ENCODE measurements around the gene GABARAP.

The GABARAP gene

DNA sequence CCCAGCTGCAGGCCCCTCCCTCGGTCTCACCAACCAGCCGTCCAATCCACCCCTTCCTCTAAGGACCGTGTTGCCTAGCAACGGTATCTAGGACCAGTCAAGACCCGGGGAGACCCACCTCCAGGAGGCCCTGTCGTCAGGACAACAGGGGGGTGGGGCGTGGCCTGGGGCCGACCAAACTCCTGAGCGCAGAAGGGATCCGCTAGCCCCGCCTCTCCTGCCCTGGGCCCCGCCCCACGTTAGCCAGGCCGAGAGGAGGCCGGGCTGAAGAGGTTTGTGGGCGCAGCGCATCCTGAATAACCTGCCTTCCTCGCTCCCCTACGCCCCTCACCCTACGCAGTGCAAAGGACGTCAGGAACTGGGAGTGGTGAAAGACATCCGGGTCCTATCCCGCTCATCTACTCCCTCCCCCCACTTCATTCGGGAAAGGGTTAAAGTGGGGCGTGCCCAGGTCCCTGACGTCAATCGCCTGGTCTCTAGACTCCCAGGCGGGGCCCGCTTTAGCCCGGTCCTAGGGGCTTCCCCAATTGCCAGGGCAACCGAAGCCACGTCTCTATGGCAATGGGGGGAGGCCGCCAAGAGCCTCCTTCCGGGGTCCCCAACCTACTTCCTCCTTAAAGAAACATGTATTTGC is 37.3 kb downstream of the GABARAP start:
- DNase-seq: peak; percentile 72

GRCh38 chr17:7204336-7204735 is 37.9 kb downstream of the GABARAP start:
- DNase-seq: no peak

GRCh38 chr17:7203391-7203790 is 38.9 kb downstream of the GABARAP start:
- no peak for DNase-seq

DNA sequence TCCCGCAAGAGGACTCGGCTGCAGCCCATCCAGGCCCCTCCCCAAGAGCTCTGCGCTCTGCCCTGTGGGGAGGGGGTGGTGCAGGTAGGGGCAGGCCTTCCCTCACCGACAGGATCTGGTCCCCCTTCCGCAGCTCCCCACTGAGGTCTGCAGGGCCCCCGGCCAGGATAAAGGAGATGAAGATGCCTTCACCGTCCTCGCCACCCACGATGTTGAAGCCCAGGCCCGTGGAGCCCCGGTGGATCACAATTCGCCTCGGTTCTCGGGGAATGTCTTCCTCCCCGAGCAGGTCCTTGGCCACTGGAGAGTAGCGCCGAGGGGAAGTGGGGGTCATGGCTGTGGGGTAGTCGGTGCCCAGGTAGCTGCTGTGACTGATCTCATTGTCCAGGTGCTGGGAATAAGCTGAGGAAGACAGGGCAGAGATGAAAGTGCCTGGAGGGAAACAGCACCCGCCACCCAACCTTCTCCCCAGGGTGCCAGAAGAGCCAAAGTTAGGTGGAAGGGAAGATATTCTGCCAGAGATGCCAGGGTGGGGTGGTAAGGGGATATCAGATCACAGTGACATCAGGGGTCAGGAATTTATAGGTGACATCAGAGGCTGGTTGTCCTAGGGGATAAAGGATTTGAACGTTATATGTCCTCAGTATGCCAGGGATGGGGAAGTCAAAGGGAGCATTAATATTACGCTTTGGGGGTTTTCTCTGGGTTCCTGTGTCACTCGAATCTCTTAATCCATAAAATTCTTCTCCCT is 45.4 kb downstream of the GABARAP start:
- DNase-seq: no peak

- DNase-seq: no peak
Measured at GRCh38 chr17:7195971-7196370, 46.3 kb downstream of the GABARAP start.

GRCh38 chr17:7192271-7192937 is 49.8 kb downstream of the GABARAP start:
- DNase-seq: no peak

GRCh38 chr17:7191571-7192270 is 50.5 kb downstream of the GABARAP start:
- DNase-seq: peak; percentile 35

DNA sequence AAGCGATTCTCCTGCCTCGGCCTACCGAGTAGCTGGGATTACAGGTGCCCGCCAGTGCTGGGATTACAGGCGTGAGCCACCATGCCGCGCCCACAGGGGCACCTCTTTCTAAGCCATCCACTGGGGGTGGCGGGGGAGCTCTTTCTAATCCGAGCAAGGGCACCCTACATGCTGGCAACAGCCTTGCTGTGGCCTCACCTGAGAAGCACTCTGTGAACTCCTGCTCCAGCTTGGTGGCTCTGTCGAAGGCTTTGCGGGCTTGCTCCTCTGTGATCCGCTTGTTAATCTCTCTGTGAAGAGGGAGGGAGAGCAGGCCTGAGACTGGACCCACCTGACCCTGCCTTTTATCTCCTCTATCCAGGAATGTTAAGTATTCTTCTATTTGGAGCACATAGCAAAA is 51.2 kb downstream of the GABARAP start:
- DNase-seq: no peak

- DNase-seq: no peak
Measured at GRCh38 chr17:7190276-7190917, 51.9 kb downstream of the GABARAP start.
